CD4-positive, alpha-beta T cell (primary cell): ENCODE results near the gene CIDEA. TPM values are rescaled to one million over a fixed set of nuclear protein-coding genes. Genes with fewer than 3 reads are reported as not detected.

Experiments
- ATAC-seq: fragments of 200-7000 bp; cut with Tn5 transposase; one replicate; pipeline ENCODE4 v1.10.0; 2022; ENCODE audit warnings: mild to moderate bottlenecking; ENCODE audit not compliant: poor library complexity
- CTCF ChIA-PET: fragments of 350-600 bp; sonication (Branson Sonifier 250); formaldehyde crosslinking; loops from one replicate; lab custom pipeline; 2021; ENCODE audit warnings: antibody characterized with exemption, inconsistent platforms; lab: Charles Lee
- POLR2A ChIA-PET: fragments of 350-600 bp; sonication (Branson Sonifier 250); formaldehyde crosslinking; loops from one replicate; lab custom pipeline; 2021; ENCODE audit warnings: antibody characterized with exemption, inconsistent platforms; lab: Charles Lee
- DNase-seq, 14 experiments: peaks; one replicate each; pipeline ENCODE4 v3.0.0-alpha.2; 2013 to 2020; ENCODE audit warnings: mixed read lengths in 2 of 14
- H3K27ac ChIP-seq, 2 donors: one replicate each; pipeline versions ENCODE4 v1.5.1 to v1.7.0; 2013; ENCODE audit warnings: low read length in 2 of 2, low read depth in 1 of 2, mild to moderate bottlenecking in 1 of 2
- H3K27me3 ChIP-seq, 2 experiments: 1 replicate in 1 of 2; 2 replicates in 1 of 2; pipeline versions ENCODE4 v1.6.1 to v1.7.0; 2013; ENCODE audit warnings: low read length in 2 of 2, control low read depth in 1 of 2, mild to moderate bottlenecking in 1 of 2, moderate library complexity in 1 of 2; ENCODE audit not compliant: insufficient read depth in 2 of 2, control insufficient read depth in 1 of 2
- H3K36me3 ChIP-seq: one replicate; pipeline ENCODE4 v1.6.1; 2013; ENCODE audit warnings: low read length, control low read depth; ENCODE audit not compliant: insufficient read depth
- H3K4me1 ChIP-seq: one replicate; pipeline ENCODE4 v1.6.1; 2013; ENCODE audit warnings: low read length, control low read depth; ENCODE audit not compliant: insufficient read depth
- H3K4me3 ChIP-seq: one replicate; pipeline ENCODE4 v1.5.1; 2013; ENCODE audit warnings: mild to moderate bottlenecking, low read length, moderate library complexity
- H3K9me3 ChIP-seq, 2 experiments: 1 replicate in 1 of 2; 2 replicates in 1 of 2; pipeline versions ENCODE4 v1.6.1 to v1.7.0; 2013; ENCODE audit warnings: low read length in 2 of 2, mild to moderate bottlenecking in 2 of 2, control low read depth in 1 of 2, moderate library complexity in 1 of 2; ENCODE audit not compliant: control insufficient read depth in 1 of 2, insufficient read depth in 1 of 2
- H3K27ac Mint-ChIP-seq: one replicate; pipeline ENCODE4 v1.8.0; 2020; ENCODE audit warnings: mixed read lengths
- H3K27me3 Mint-ChIP-seq: one replicate; pipeline ENCODE4 v1.8.0; 2021; ENCODE audit warnings: mixed read lengths
- H3K36me3 Mint-ChIP-seq: one replicate; pipeline ENCODE4 v1.8.0; 2021; ENCODE audit warnings: low read depth, mixed read lengths
- H3K4me1 Mint-ChIP-seq: one replicate; pipeline ENCODE4 v1.8.0; 2021; ENCODE audit warnings: low read depth, mixed read lengths
- H3K4me3 Mint-ChIP-seq: one replicate; pipeline ENCODE4 v1.8.0; 2020; ENCODE audit warnings: mild to moderate bottlenecking, mixed read lengths
- H3K9me3 Mint-ChIP-seq: one replicate; pipeline ENCODE4 v1.8.0; 2020; ENCODE audit warnings: mixed read lengths
- intact Hi-C, 2 experiments: fragments of 100-400 bp; cut with DNase I in 1 of 2; cut with micrococcal nuclease in 1 of 2; formaldehyde crosslinking; loops; one replicate each; pipeline versions ENCODE4 v1.15.1 to v1.9.0; 2023 to 2025; cut with DNase I, micrococcal nuclease
- total RNA-seq, 174 experiments: library from RNA in 2 of 174; stranded (reverse) in 2 of 174; gene quantifications; one replicate each; pipeline ENCODE4 v1.2.3 and lab custom pipeline; 2021 to 2026
- TF ChIP-seq, protein P1 (sequence below): fragments of 200-600 bp; IDR thresholded peaks from one replicate; pipeline ENCODE4 v1.8.0; 2022; ENCODE audit warnings: antibody characterized with exemption, mild to moderate bottlenecking

Gene CIDEA
- total RNA-seq, 2 experiments from 2014 or later = not detected

DNA sequence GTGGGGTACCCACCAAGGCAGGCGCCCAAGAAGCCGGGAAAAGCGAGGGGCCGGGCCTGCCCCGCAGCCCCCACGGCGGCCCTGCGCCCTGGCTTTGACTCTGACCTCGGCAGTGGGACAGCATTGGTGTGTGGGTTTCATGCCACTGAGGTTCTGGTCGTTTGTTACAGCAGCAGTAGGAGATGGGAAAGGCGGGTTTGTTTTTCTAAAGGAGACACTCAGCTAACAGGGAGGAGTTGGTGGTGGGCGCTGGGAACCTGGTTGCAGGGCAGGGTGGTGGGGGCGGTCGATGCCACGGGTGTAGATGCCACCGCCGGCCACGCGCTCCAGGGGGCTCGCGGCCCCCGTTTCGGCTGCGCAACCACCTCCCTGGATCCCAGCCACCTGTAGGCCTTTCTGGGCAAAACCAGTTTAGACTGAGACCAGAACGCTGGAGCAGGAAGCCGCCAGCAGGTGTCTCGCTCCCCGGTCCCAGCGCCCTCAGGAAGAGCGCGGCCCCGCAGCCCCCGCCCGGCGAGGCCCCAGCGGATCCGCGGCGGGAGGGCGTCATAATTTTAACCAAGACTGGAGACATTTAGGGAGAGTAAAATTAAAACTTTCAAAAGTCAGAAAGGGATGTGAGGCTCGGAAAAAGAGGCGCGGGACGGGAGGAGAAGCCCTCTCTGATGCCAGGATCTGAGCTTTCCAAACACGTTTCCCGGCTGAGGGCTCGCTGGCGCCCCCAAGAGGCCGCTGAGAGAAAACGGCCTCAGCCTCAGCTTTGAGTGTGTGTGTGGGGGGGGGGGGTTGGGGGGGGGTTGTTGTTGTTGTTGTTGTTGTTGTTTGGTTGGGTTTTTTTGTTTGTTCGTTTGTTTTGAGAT is 17.4 kb downstream of the CIDEA start:
- H3K27ac ChIP-seq = no peak overlapping the region
- H3K4me3 Mint-ChIP-seq = peak overlapping the region; percentile 48
- H3K27ac Mint-ChIP-seq = no peak overlapping the region
- peak overlapping the region; percentile 37 for H3K4me3 ChIP-seq
- TF ChIP-seq, protein P1, sequence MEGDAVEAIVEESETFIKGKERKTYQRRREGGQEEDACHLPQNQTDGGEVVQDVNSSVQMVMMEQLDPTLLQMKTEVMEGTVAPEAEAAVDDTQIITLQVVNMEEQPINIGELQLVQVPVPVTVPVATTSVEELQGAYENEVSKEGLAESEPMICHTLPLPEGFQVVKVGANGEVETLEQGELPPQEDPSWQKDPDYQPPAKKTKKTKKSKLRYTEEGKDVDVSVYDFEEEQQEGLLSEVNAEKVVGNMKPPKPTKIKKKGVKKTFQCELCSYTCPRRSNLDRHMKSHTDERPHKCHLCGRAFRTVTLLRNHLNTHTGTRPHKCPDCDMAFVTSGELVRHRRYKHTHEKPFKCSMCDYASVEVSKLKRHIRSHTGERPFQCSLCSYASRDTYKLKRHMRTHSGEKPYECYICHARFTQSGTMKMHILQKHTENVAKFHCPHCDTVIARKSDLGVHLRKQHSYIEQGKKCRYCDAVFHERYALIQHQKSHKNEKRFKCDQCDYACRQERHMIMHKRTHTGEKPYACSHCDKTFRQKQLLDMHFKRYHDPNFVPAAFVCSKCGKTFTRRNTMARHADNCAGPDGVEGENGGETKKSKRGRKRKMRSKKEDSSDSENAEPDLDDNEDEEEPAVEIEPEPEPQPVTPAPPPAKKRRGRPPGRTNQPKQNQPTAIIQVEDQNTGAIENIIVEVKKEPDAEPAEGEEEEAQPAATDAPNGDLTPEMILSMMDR = peak; percentile 44
- H3K4me1 Mint-ChIP-seq = no peaks in the 10 kb centered on the region
- H3K27me3 ChIP-seq = peaks cover 5 to 8% of the 10 kb centered on the region in 2 experiments
- peaks cover 5% of the 10 kb centered on the region for H3K4me1 ChIP-seq
- no peaks in the 10 kb centered on the region for H3K9me3 Mint-ChIP-seq
- no peaks in the 10 kb centered on the region for H3K9me3 ChIP-seq
- H3K36me3 Mint-ChIP-seq = no peaks in the 10 kb centered on the region
- H3K27me3 Mint-ChIP-seq = peaks cover 15% of the 10 kb centered on the region
- intact Hi-C loops = no loop called here
- H3K36me3 ChIP-seq = no peaks in the 10 kb centered on the region
- CTCF ChIA-PET = interaction anchor here (0.7 kb wide), 1 partner anchor 9 kb away, joined by 3 read pairs; no protein-coding TSS in a partner anchor
- ATAC-seq (peak; percentile 66), DNase-seq (peak in 12 of 14 experiments; percentile 3 to 72 (median 34))
- POLR2A ChIA-PET = no interaction called here

DNA sequence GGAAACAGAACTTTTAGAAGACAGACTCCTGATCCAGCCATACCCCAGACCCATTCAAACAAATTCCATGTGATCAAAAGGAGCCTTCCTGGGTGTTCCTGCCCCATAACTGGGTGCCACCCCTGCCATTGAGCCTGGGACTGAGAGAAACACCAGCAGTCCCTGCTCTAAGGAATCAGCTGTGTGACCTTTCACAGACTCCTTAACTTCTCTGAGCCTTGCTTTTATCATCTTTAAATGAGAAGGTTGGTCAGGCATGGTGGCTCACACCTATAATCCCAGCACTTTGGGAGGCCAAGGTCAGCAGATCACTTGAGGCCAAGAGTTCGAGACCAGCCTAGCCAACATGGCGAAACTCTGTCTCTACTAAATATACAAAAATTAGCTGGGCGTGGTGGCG is 20.6 kb downstream of the CIDEA start:
- Mint-ChIP-seq H3K36me3 (no peaks in the 10 kb centered on the region), H3K4me1 (no peaks in the 10 kb centered on the region), H3K27ac (no peak overlapping the region), H3K4me3 (no peak overlapping the region), H3K27me3 (peaks cover 24% of the 10 kb centered on the region), H3K9me3 (no peaks in the 10 kb centered on the region)
- H3K4me1 ChIP-seq = peaks cover 5% of the 10 kb centered on the region
- CTCF ChIA-PET = no interaction called here
- no peak for DNase-seq
- TF ChIP-seq, protein P1 = no peak
- H3K9me3 ChIP-seq = no peaks in the 10 kb centered on the region
- POLR2A ChIA-PET = no interaction called here
- H3K27ac ChIP-seq = no peak overlapping the region
- H3K36me3 ChIP-seq = no peaks in the 10 kb centered on the region
- peaks cover 5 to 10% of the 10 kb centered on the region in 2 experiments for H3K27me3 ChIP-seq
- intact Hi-C loops = no loop called here
- no peak overlapping the region for H3K4me3 ChIP-seq
- ATAC-seq = no peak

DNA sequence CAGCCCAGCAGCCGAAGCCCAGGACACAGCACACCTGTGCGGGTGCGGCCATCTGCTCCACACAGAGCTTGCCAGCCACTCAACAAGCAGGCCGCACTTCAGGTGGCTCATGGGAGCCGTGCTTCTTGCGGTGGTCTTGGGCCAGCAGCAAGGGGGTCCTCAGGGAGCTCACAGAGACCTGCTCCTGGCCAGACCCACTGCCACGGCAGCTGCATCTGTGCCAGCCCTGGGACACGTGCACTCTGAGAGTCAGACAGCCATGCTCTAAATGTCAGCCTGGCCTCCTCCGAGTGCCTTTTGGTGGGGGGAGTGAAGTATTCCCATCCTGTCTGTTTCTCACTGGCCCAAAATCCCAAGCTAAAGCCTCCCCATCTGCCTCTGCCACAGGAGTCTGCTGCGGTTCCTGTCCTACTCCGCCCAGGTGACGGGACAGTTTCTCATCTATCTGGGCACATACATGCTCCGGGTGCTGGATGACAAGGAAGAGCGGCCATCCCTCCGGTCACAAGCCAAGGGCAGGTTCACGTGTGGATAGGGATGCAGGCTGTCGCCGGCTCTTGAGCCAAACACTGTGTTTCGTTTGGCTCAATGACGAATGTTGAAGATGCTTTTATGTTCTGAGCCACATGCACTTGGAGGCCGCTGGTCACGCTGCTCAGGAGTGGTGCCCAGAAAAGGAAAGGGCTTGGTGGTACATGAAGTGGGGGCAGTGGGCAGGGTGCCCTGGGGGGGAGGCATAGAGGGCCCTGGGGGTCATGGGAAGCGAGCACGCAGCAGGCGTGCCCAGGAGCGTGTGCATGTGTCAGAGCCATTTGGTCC is 22.8 kb downstream of the CIDEA start:
- ATAC-seq (no peak), DNase-seq (no peak)
- intact Hi-C loops = no loop called here
- TF ChIP-seq, protein P1 = no peak
- Mint-ChIP-seq H3K27me3 (peaks cover 29% of the 10 kb centered on the region), H3K9me3 (no peaks in the 10 kb centered on the region), H3K36me3 (no peaks in the 10 kb centered on the region), H3K4me3 (no peak overlapping the region), H3K4me1 (no peaks in the 10 kb centered on the region), H3K27ac (no peak overlapping the region)
- Histone ChIP-seq H3K4me1 (no peaks in the 10 kb centered on the region), H3K27me3 (peaks cover 5 to 12% of the 10 kb centered on the region in 2 experiments), H3K36me3 (no peaks in the 10 kb centered on the region), H3K4me3 (no peak overlapping the region), H3K9me3 (no peaks in the 10 kb centered on the region), H3K27ac (no peak overlapping the region)
- ChIA-PET CTCF (no interaction called here), POLR2A (no interaction called here)
